Body of pancreas (tissue), 4 donors: Measurements from ENCODE around the gene CCDC12. TPM values are rescaled to one million over a fixed set of nuclear protein-coding genes. Genes with fewer than 3 reads are reported as not detected.
A peak's percentile ranks its signal among the peaks of the same experiment; 100 is the strongest.

Experiments used
- ATAC-seq: fragments of 150-250 bp; one replicate; pipeline ENCODE4 v1.9.1; 2016
- DNase-seq, 4 donors: peaks; one replicate each; pipeline ENCODE4 v3.0.0-alpha.2; 2019
- H3K27ac ChIP-seq, 4 donors: fragments of 200-600 bp; sonication (generic); 1 replicate in 3 of 4; 2 replicates in 1 of 4; pipeline versions ENCODE4 v1.5.1 to v1.6.1; 2016 to 2019; ENCODE audit warnings: mild to moderate bottlenecking in 1 of 4, mixed read lengths in 1 of 4, moderate library complexity in 1 of 4
- H3K27me3 ChIP-seq, 2 donors: fragments of 200-600 bp; sonication (generic); one replicate each; pipeline ENCODE4 v1.6.0; 2016; ENCODE audit warnings: mild to moderate bottlenecking in 1 of 2
- H3K36me3 ChIP-seq, 2 donors: fragments of 200-600 bp; sonication (generic); replicated peaks in 1 of 2; 2 replicates each; pipeline ENCODE4 v1.5.1; 2016; ENCODE audit warnings: low read depth in 2 of 2; ENCODE audit not compliant: insufficient read depth in 1 of 2
- H3K4me1 ChIP-seq: fragments of 200-600 bp; sonication (generic); one replicate; pipeline ENCODE4 v1.6.0; 2016
- H3K4me3 ChIP-seq, 2 donors: fragments of 200-600 bp; sonication (generic); 1 replicate in 1 of 2; 2 replicates in 1 of 2; pipeline ENCODE4 v1.5.1; 2016 to 2019
- H3K9me3 ChIP-seq, 3 donors: fragments of 200-600 bp; sonication (generic); 1 replicate in 2 of 3; 2 replicates in 1 of 3; pipeline ENCODE4 v1.5.1; 2016
- CTCF ChIP-seq, 7 experiments: fragments of 450-650 bp in 4 of 7; fragments of 200-600 bp in 3 of 7; sonication (generic) in 3 of 7; IDR thresholded peaks; one replicate each; pipeline ENCODE4 v1.5.1; 2016 to 2019; ENCODE audit warnings: antibody characterized with exemption in 7 of 7
- POLR2A ChIP-seq, 3 donors: fragments of 450-650 bp; IDR thresholded peaks; one replicate each; pipeline ENCODE4 v1.6.1; 2016; ENCODE audit warnings: antibody characterized with exemption in 3 of 3, mild to moderate bottlenecking in 2 of 3
- WGBS, 2 donors: methylation state at CpG; one replicate each; pipeline ENCODE4 v1.1.5; 2017; 5-methylcytosine and 5-hydroxymethylcytosine counted together
- intact Hi-C: fragments of 100-400 bp; cut with DNase I; formaldehyde crosslinking; loops from one replicate; pipeline ENCODE4 v1.15.1; 2023
- total RNA-seq, 2 donors: library from RNA; depleted of rRNA; stranded (reverse); fragments of >200 nt; gene quantifications; one replicate each; pipeline ENCODE4 v1.1.0, GENCODE V29; 2016

CCDC12 gene
- total RNA-seq, 2 donors from 2014 or later, result 25.4 to 67.2 TPM

- H3K27ac ChIP-seq, result no peak overlapping the region
- TF ChIP-seq CTCF (IDR thresholded peaks at IDR 0.05) (no peak), POLR2A (IDR thresholded peaks at IDR 0.05) (no peak)
- no peaks in the 10 kb centered on the region for H3K27me3 ChIP-seq
- H3K4me1 ChIP-seq, result no peaks in the 10 kb centered on the region
- ATAC-seq (no peak), DNase-seq (peak in 1 of 4 donors; percentile 10)
- H3K4me3 ChIP-seq, result no peak overlapping the region
- H3K36me3 ChIP-seq, result peaks cover 0 to 8% of the 10 kb centered on the region in 2 donors
- H3K9me3 ChIP-seq, result no peaks in the 10 kb centered on the region
- WGBS, 2 donors, result 92% methylated on average over 16 to 29 of the region's 29 CpGs
- intact Hi-C loops, result loop anchor here (5.0 kb wide), 2 partner anchors 73 to 293 kb away; partner anchors contain the start of gene TMIE
Measured at GRCh38 chr3:46994801-46995731, 18.5 kb upstream of the CCDC12 start.

- Histone ChIP-seq H3K27me3 (no peaks in the 10 kb centered on the region), H3K27ac (no peak overlapping the region), H3K4me1 (peaks cover 3% of the 10 kb centered on the region), H3K9me3 (no peaks in the 10 kb centered on the region), H3K36me3 (peaks cover 0 to 6% of the 10 kb centered on the region in 2 donors), H3K4me3 (no peak overlapping the region)
- ATAC-seq (no peak), DNase-seq (no peak)
- TF ChIP-seq POLR2A (IDR thresholded peaks at IDR 0.05) (no peak), CTCF (IDR thresholded peaks at IDR 0.05) (no peak)
- 83 to 91% methylated on average over 4 to 7 of the region's 7 CpGs for WGBS, 2 donors
- intact Hi-C loops, result no loop called here
Measured at GRCh38 chr3:46993986-46994385, 17.4 kb upstream of the CCDC12 start.

- Histone ChIP-seq H3K27me3 (no peaks in the 10 kb centered on the region), H3K27ac (no peak overlapping the region), H3K36me3 (peaks cover 0 to 6% of the 10 kb centered on the region in 2 donors), H3K4me1 (peaks cover 8% of the 10 kb centered on the region), H3K9me3 (no peaks in the 10 kb centered on the region), H3K4me3 (no peak overlapping the region)
- DNase-seq, result no peak
- no peak for ATAC-seq
- intact Hi-C loops, result no loop called here
- no peak for TF ChIP-seq CTCF (IDR thresholded peaks at IDR 0.05)
- TF ChIP-seq POLR2A (IDR thresholded peaks at IDR 0.05), result no peak
- 57 to 67% methylated on average over 2 of the region's 2 CpGs for WGBS, 2 donors
Measured at GRCh38 chr3:46993292-46993691, 16.7 kb upstream of the CCDC12 start.

- Histone ChIP-seq H3K4me1 (peaks cover 11% of the 10 kb centered on the region), H3K9me3 (no peaks in the 10 kb centered on the region), H3K27ac (no peak overlapping the region), H3K36me3 (peaks cover 0 to 6% of the 10 kb centered on the region in 2 donors), H3K27me3 (no peaks in the 10 kb centered on the region), H3K4me3 (no peak overlapping the region)
- no peak for ATAC-seq
- DNase-seq, result no peak
- intact Hi-C loops, result no loop called here
- TF ChIP-seq POLR2A (IDR thresholded peaks at IDR 0.05) (no peak), CTCF (IDR thresholded peaks at IDR 0.05) (no peak)
- 81 to 82% methylated on average over 5 to 9 of the region's 9 CpGs for WGBS, 2 donors
Measured at GRCh38 chr3:46992231-46992630, 15.7 kb upstream of the CCDC12 start.
